ENCODE data around the gene MACROD2.

Gene MACROD2

GRCh38 chr20:14493408-14493807, 498.1 kb downstream of the MACROD2 start:
- DNase-seq (ENCODE audit: low spot score) = no peak
- H3K4me1 Mint-ChIP-seq (ENCODE audit: low read depth) = no peaks in the 10 kb centered on the region
- peaks cover 9% of the 10 kb centered on the region for H3K9me3 Mint-ChIP-seq
- H3K36me3 Mint-ChIP-seq (ENCODE audit: low read depth) = no peaks in the 10 kb centered on the region
- H3K27ac Mint-ChIP-seq = no peak overlapping the region
- H3K27me3 Mint-ChIP-seq (ENCODE audit: low read depth) = no peaks in the 10 kb centered on the region
- no peak overlapping the region for H3K4me3 Mint-ChIP-seq

GRCh38 chr20:14494355-14494754, 499.0 kb downstream of the MACROD2 start:
- no peaks in the 10 kb centered on the region for H3K4me1 Mint-ChIP-seq (ENCODE audit: low read depth)
- no peak overlapping the region for H3K27ac Mint-ChIP-seq
- no peaks in the 10 kb centered on the region for H3K36me3 Mint-ChIP-seq (ENCODE audit: low read depth)
- H3K27me3 Mint-ChIP-seq (ENCODE audit: low read depth) = no peaks in the 10 kb centered on the region
- H3K9me3 Mint-ChIP-seq = peaks cover 15% of the 10 kb centered on the region
- no peak overlapping the region for H3K4me3 Mint-ChIP-seq
- no peak for DNase-seq (ENCODE audit: low spot score)

- Mint-ChIP-seq H3K4me3 (no peak overlapping the region), H3K27me3 (ENCODE audit: low read depth) (no peaks in the 10 kb centered on the region), H3K4me1 (ENCODE audit: low read depth) (no peaks in the 10 kb centered on the region), H3K9me3 (peaks cover 15% of the 10 kb centered on the region), H3K27ac (no peak overlapping the region), H3K36me3 (ENCODE audit: low read depth) (no peaks in the 10 kb centered on the region)
- DNase-seq (ENCODE audit: low spot score) = no peak
Observed at GRCh38 chr20:14495066-14495465, 499.8 kb downstream of the MACROD2 start.

GRCh38 chr20:14497004-14497403, 501.7 kb downstream of the MACROD2 start:
- Mint-ChIP-seq H3K4me1 (ENCODE audit: low read depth) (no peaks in the 10 kb centered on the region), H3K27ac (no peak overlapping the region), H3K27me3 (ENCODE audit: low read depth) (no peaks in the 10 kb centered on the region), H3K4me3 (no peak overlapping the region), H3K36me3 (ENCODE audit: low read depth) (no peaks in the 10 kb centered on the region), H3K9me3 (peaks cover 21% of the 10 kb centered on the region)
- no peak for DNase-seq (ENCODE audit: low spot score)

- H3K9me3 Mint-ChIP-seq = peaks cover 21% of the 10 kb centered on the region
- DNase-seq (ENCODE audit: low spot score) = no peak
- H3K4me1 Mint-ChIP-seq (ENCODE audit: low read depth) = no peaks in the 10 kb centered on the region
- no peak overlapping the region for H3K4me3 Mint-ChIP-seq
- H3K27ac Mint-ChIP-seq = no peak overlapping the region
- H3K27me3 Mint-ChIP-seq (ENCODE audit: low read depth) = no peaks in the 10 kb centered on the region
- H3K36me3 Mint-ChIP-seq (ENCODE audit: low read depth) = no peaks in the 10 kb centered on the region
Observed at GRCh38 chr20:14498772-14499171, 503.5 kb downstream of the MACROD2 start.

- H3K4me3 Mint-ChIP-seq = no peak overlapping the region
- H3K27me3 Mint-ChIP-seq (ENCODE audit: low read depth) = no peaks in the 10 kb centered on the region
- no peaks in the 10 kb centered on the region for H3K36me3 Mint-ChIP-seq (ENCODE audit: low read depth)
- H3K4me1 Mint-ChIP-seq (ENCODE audit: low read depth) = no peaks in the 10 kb centered on the region
- DNase-seq (ENCODE audit: low spot score) = no peak
- peaks cover 22% of the 10 kb centered on the region for H3K9me3 Mint-ChIP-seq
- no peak overlapping the region for H3K27ac Mint-ChIP-seq
Observed at GRCh38 chr20:14505476-14505875, 510.2 kb downstream of the MACROD2 start.

- Mint-ChIP-seq H3K4me1 (ENCODE audit: low read depth) (no peaks in the 10 kb centered on the region), H3K9me3 (peaks cover 37% of the 10 kb centered on the region), H3K36me3 (ENCODE audit: low read depth) (no peaks in the 10 kb centered on the region), H3K27ac (no peak overlapping the region), H3K4me3 (no peak overlapping the region), H3K27me3 (ENCODE audit: low read depth) (no peaks in the 10 kb centered on the region)
- no peak for DNase-seq (ENCODE audit: low spot score)
Observed at GRCh38 chr20:14507711-14508110, 512.4 kb downstream of the MACROD2 start.

GRCh38 chr20:14510341-14510740, 515.0 kb downstream of the MACROD2 start:
- Mint-ChIP-seq H3K27me3 (ENCODE audit: low read depth) (no peaks in the 10 kb centered on the region), H3K36me3 (ENCODE audit: low read depth) (no peaks in the 10 kb centered on the region), H3K9me3 (peaks cover 41% of the 10 kb centered on the region), H3K4me1 (ENCODE audit: low read depth) (no peaks in the 10 kb centered on the region), H3K27ac (no peak overlapping the region), H3K4me3 (no peak overlapping the region)
- no peak for DNase-seq (ENCODE audit: low spot score)

GRCh38 chr20:14512839-14513238, 517.5 kb downstream of the MACROD2 start:
- DNase-seq (ENCODE audit: low spot score) = no peak
- no peaks in the 10 kb centered on the region for H3K4me1 Mint-ChIP-seq (ENCODE audit: low read depth)
- H3K36me3 Mint-ChIP-seq (ENCODE audit: low read depth) = no peaks in the 10 kb centered on the region
- H3K27me3 Mint-ChIP-seq (ENCODE audit: low read depth) = no peaks in the 10 kb centered on the region
- H3K9me3 Mint-ChIP-seq = peaks cover 31% of the 10 kb centered on the region
- no peak overlapping the region for H3K27ac Mint-ChIP-seq
- no peak overlapping the region for H3K4me3 Mint-ChIP-seq

- H3K27me3 Mint-ChIP-seq (ENCODE audit: low read depth) = no peaks in the 10 kb centered on the region
- H3K4me1 Mint-ChIP-seq (ENCODE audit: low read depth) = no peaks in the 10 kb centered on the region
- no peak overlapping the region for H3K4me3 Mint-ChIP-seq
- no peak for DNase-seq (ENCODE audit: low spot score)
- no peak overlapping the region for H3K27ac Mint-ChIP-seq
- no peaks in the 10 kb centered on the region for H3K36me3 Mint-ChIP-seq (ENCODE audit: low read depth)
- H3K9me3 Mint-ChIP-seq = peaks cover 41% of the 10 kb centered on the region
Observed at GRCh38 chr20:14518648-14519047, 523.3 kb downstream of the MACROD2 start.

- peaks cover 42% of the 10 kb centered on the region for H3K9me3 Mint-ChIP-seq
- no peaks in the 10 kb centered on the region for H3K36me3 Mint-ChIP-seq (ENCODE audit: low read depth)
- H3K27me3 Mint-ChIP-seq (ENCODE audit: low read depth) = no peaks in the 10 kb centered on the region
- H3K27ac Mint-ChIP-seq = no peak overlapping the region
- DNase-seq (ENCODE audit: low spot score) = no peak
- no peak overlapping the region for H3K4me3 Mint-ChIP-seq
- H3K4me1 Mint-ChIP-seq (ENCODE audit: low read depth) = no peaks in the 10 kb centered on the region
Observed at GRCh38 chr20:14521016-14521415, 525.7 kb downstream of the MACROD2 start.

- H3K36me3 Mint-ChIP-seq (ENCODE audit: low read depth) = no peaks in the 10 kb centered on the region
- H3K4me3 Mint-ChIP-seq = no peak overlapping the region
- no peak overlapping the region for H3K27ac Mint-ChIP-seq
- no peaks in the 10 kb centered on the region for H3K27me3 Mint-ChIP-seq (ENCODE audit: low read depth)
- no peak for DNase-seq (ENCODE audit: low spot score)
- H3K9me3 Mint-ChIP-seq = peaks cover 45% of the 10 kb centered on the region
- H3K4me1 Mint-ChIP-seq (ENCODE audit: low read depth) = no peaks in the 10 kb centered on the region
Observed at GRCh38 chr20:14521436-14521835, 526.1 kb downstream of the MACROD2 start.

- Mint-ChIP-seq H3K4me1 (ENCODE audit: low read depth) (no peaks in the 10 kb centered on the region), H3K36me3 (ENCODE audit: low read depth) (no peaks in the 10 kb centered on the region), H3K27me3 (ENCODE audit: low read depth) (no peaks in the 10 kb centered on the region), H3K9me3 (peaks cover 47% of the 10 kb centered on the region), H3K4me3 (no peak overlapping the region), H3K27ac (no peak overlapping the region)
- DNase-seq (ENCODE audit: low spot score) = no peak
Observed at GRCh38 chr20:14522595-14522994, 527.3 kb downstream of the MACROD2 start.

GRCh38 chr20:14523090-14523489, 527.8 kb downstream of the MACROD2 start:
- Mint-ChIP-seq H3K4me3 (no peak overlapping the region), H3K4me1 (ENCODE audit: low read depth) (no peaks in the 10 kb centered on the region), H3K27me3 (ENCODE audit: low read depth) (no peaks in the 10 kb centered on the region), H3K27ac (no peak overlapping the region), H3K36me3 (ENCODE audit: low read depth) (no peaks in the 10 kb centered on the region), H3K9me3 (peaks cover 47% of the 10 kb centered on the region)
- DNase-seq (ENCODE audit: low spot score) = no peak

GRCh38 chr20:14525426-14525825, 530.1 kb downstream of the MACROD2 start:
- H3K9me3 Mint-ChIP-seq = peaks cover 53% of the 10 kb centered on the region
- no peak for DNase-seq (ENCODE audit: low spot score)
- no peaks in the 10 kb centered on the region for H3K36me3 Mint-ChIP-seq (ENCODE audit: low read depth)
- no peaks in the 10 kb centered on the region for H3K27me3 Mint-ChIP-seq (ENCODE audit: low read depth)
- no peaks in the 10 kb centered on the region for H3K4me1 Mint-ChIP-seq (ENCODE audit: low read depth)
- no peak overlapping the region for H3K4me3 Mint-ChIP-seq
- no peak overlapping the region for H3K27ac Mint-ChIP-seq
